HCT116 (cell line): ENCODE measurements around the gene SOX1. TPM values are rescaled to one million over a fixed set of nuclear protein-coding genes. Genes with fewer than 3 reads are reported as not detected.

Source experiments
- ATAC-seq: fragments of 200-7000 bp; cut with Tn5 transposase; 2 replicates; pipeline ENCODE4 v1.9.1; 2020; ENCODE audit warnings: mild to moderate bottlenecking, moderate library complexity
- BruUV-seq: library from RNA; stranded (reverse); fragments of 400-500 nt; replicated peaks from 2 replicates; lab custom pipeline; 2021; lab: Mats Ljungman, UMichigan
- CTCF ChIA-PET: fragments of 300-600 bp; sonication (Branson Sonifier 250); formaldehyde crosslinking; loops from one replicate; lab custom pipeline; 2021; ENCODE audit warnings: antibody characterized with exemption; lab: Charles Lee
- POLR2A ChIA-PET: fragments of 300-600, 350-600 bp; sonication (Branson Sonifier 250); formaldehyde crosslinking; loops from one replicate; lab custom pipeline; 2021; ENCODE audit warnings: antibody characterized with exemption; lab: Charles Lee
- RAD21 ChIA-PET, 2 experiments: fragments of 300-600 bp; sonication (Branson Sonifier 250); formaldehyde crosslinking; loops; one replicate each; lab custom pipeline; 2023; ENCODE audit warnings: low total read pairs in 2 of 2; ENCODE audit not compliant: uncharacterized antibody in 2 of 2, unreplicated experiment in 2 of 2, low non-redundant PET in 1 of 2; lab: Charles Lee
- DNase-seq: peaks from one replicate; pipeline ENCODE4 v3.0.0-alpha.2; 2010; ENCODE audit warnings: low read depth, low spot score
- H2AFZ ChIP-seq: fragments of 200-600 bp; shearing (Covaris generic), sonication (generic); 2 replicates; pipeline ENCODE4 v1.6.1; 2017; ENCODE audit warnings: low read depth, mixed run types, mixed read lengths, antibody characterized with exemption, low read length; ENCODE audit not compliant: poor library complexity, severe bottlenecking
- H3K27ac ChIP-seq: 2 replicates; pipeline ENCODE4 v1.5.1; 2012; ENCODE audit warnings: low read depth, low read length
- H3K27me3 ChIP-seq: fragments of 200-600 bp; sonication (generic); 2 replicates; pipeline ENCODE4 v1.6.1; 2016; ENCODE audit warnings: mixed run types, low read length, mixed read lengths; ENCODE audit not compliant: insufficient read depth
- H3K36me3 ChIP-seq, 2 experiments: fragments of 200-500 bp in 1 of 2; fragments of 200-600 bp in 1 of 2; sonication (Bioruptor generic) in 1 of 2; sonication (generic) in 1 of 2; 2 replicates each; pipeline versions ENCODE4 v1.5.1 to v1.6.1; 2014 to 2016; ENCODE audit warnings: low read length in 2 of 2, inconsistent platforms in 1 of 2, mixed read lengths in 1 of 2, mixed run types in 1 of 2; ENCODE audit not compliant: insufficient read depth in 2 of 2, control insufficient read depth in 1 of 2
- H3K4me1 ChIP-seq, 2 experiments: fragments of 200-600 bp in 1 of 2; sonication (generic) in 1 of 2; 2 replicates each; pipeline versions ENCODE4 v1.5.1 to v1.6.1; 2012 to 2017; ENCODE audit warnings: low read length in 2 of 2, inconsistent platforms in 1 of 2, mild to moderate bottlenecking in 1 of 2, mixed read lengths in 1 of 2, mixed run types in 1 of 2, moderate library complexity in 1 of 2; ENCODE audit not compliant: insufficient read depth in 2 of 2, control insufficient read depth in 1 of 2
- H3K4me2 ChIP-seq: fragments of 200-600 bp; sonication (generic); 2 replicates; pipeline ENCODE4 v1.6.1; 2017; ENCODE audit warnings: mixed run types, low read length, mixed read lengths
- H3K4me3 ChIP-seq, 2 experiments: fragments of 200-600 bp in 1 of 2; sonication (generic) in 1 of 2; replicated peaks in 1 of 2; 2 replicates each; pipeline ENCODE4 v1.5.1; 2011 to 2016; ENCODE audit warnings: low read length in 2 of 2, control low read depth in 1 of 2, low read depth in 1 of 2, mild to moderate bottlenecking in 1 of 2, mixed read lengths in 1 of 2, mixed run types in 1 of 2
- H3K79me2 ChIP-seq: fragments of 200-600 bp; sonication (generic); 2 replicates; pipeline ENCODE4 v1.6.1; 2017; ENCODE audit warnings: mild to moderate bottlenecking, mixed run types, low read length, moderate library complexity, mixed read lengths; ENCODE audit not compliant: insufficient read depth
- H3K9ac ChIP-seq: fragments of 200-600 bp; sonication (generic); 2 replicates; pipeline ENCODE4 v1.6.1; 2016; ENCODE audit warnings: low read length, mixed read lengths
- H3K9me2 ChIP-seq: fragments of 200-600 bp; sonication (generic), shearing (Covaris generic); 2 replicates; pipeline ENCODE4 v1.6.1; 2017; ENCODE audit warnings: mixed run types, mild to moderate bottlenecking, moderate library complexity; ENCODE audit not compliant: insufficient read depth
- H3K9me3 ChIP-seq, 2 experiments: fragments of 200-500 bp in 1 of 2; fragments of 200-600 bp in 1 of 2; sonication (Bioruptor generic) in 1 of 2; sonication (generic) in 1 of 2; 2 replicates each; pipeline ENCODE4 v1.6.1; 2014 to 2017; ENCODE audit warnings: low read length in 2 of 2, mixed read lengths in 2 of 2, inconsistent platforms in 1 of 2, low read depth in 1 of 2, mild to moderate bottlenecking in 1 of 2, mixed run types in 1 of 2, moderate library complexity in 1 of 2; ENCODE audit not compliant: control insufficient read depth in 1 of 2, insufficient read depth in 1 of 2
- H4K20me1 ChIP-seq: fragments of 200-600 bp; sonication (generic), shearing (Covaris generic); 2 replicates; pipeline ENCODE4 v1.6.1; 2017; ENCODE audit warnings: mixed run types, mild to moderate bottlenecking, moderate library complexity; ENCODE audit not compliant: insufficient read depth
- ATF3 ChIP-seq: IDR thresholded peaks from 2 replicates; pipeline ENCODE4 v1.6.1; 2012
- CBX3 ChIP-seq: IDR thresholded peaks from 2 replicates; pipeline ENCODE4 v1.6.1; 2012; ENCODE audit warnings: low read depth
- CTCF ChIP-seq, 3 experiments: fragments of 200-600 bp in 1 of 3; sonication (generic) in 1 of 3; IDR thresholded peaks in 2 of 3; conservative IDR thresholded peaks in 1 of 3; 2 replicates each; pipeline ENCODE4 v1.5.1; 2012 to 2017; ENCODE audit warnings: low read depth in 2 of 3, low read length in 2 of 3, antibody characterized with exemption in 1 of 3, borderline replicate concordance in 1 of 3, control low read depth in 1 of 3, mild to moderate bottlenecking in 1 of 3, mixed read lengths in 1 of 3, mixed run types in 1 of 3, moderate library complexity in 1 of 3; ENCODE audit not compliant: insufficient read depth in 1 of 3
- ELF1 ChIP-seq: IDR thresholded peaks from 2 replicates; pipeline ENCODE4 v1.6.1; 2012; ENCODE audit warnings: low read depth, borderline replicate concordance
- EZH2 ChIP-seq: fragments of 200-600 bp; sonication (generic); IDR thresholded peaks from 2 replicates; pipeline ENCODE4 v1.6.1; 2017; ENCODE audit warnings: antibody characterized with exemption, mixed run types
- EZH2phosphoT487 ChIP-seq: fragments of 200-600 bp; IDR thresholded peaks from 2 replicates; pipeline ENCODE4 v1.6.1; 2018; ENCODE audit warnings: antibody characterized with exemption, borderline replicate concordance
- MAX ChIP-seq: IDR thresholded peaks from 2 replicates; pipeline ENCODE4 v1.6.1; 2012
- POLR2A ChIP-seq: IDR thresholded peaks from 2 replicates; pipeline ENCODE4 v1.7.0; 2011; ENCODE audit warnings: borderline replicate concordance; ENCODE audit not compliant: insufficient read depth, insufficient read length; ENCODE audit errors: extremely low read depth
- POLR2AphosphoS5 ChIP-seq: IDR thresholded peaks from 2 replicates; pipeline ENCODE4 v1.6.1; 2011; ENCODE audit warnings: mild to moderate bottlenecking, low read depth, low read length, moderate library complexity
- RAD21 ChIP-seq: IDR thresholded peaks from 2 replicates; pipeline ENCODE4 v1.6.1; 2012; ENCODE audit warnings: low read depth, mild to moderate bottlenecking
- REST ChIP-seq: IDR thresholded peaks from 2 replicates; pipeline ENCODE4 v1.6.1; 2012; ENCODE audit warnings: low read depth
- SIN3A ChIP-seq: IDR thresholded peaks from 2 replicates; pipeline ENCODE4 v1.6.1; 2012; ENCODE audit warnings: low read depth
- TCF7L2 ChIP-seq: IDR thresholded peaks from 2 replicates; pipeline ENCODE4 v1.7.0; 2011; ENCODE audit warnings: borderline replicate concordance, inconsistent platforms; ENCODE audit not compliant: insufficient read depth, insufficient read length; ENCODE audit errors: extremely low read depth
- YY1 ChIP-seq: IDR thresholded peaks from 2 replicates; pipeline ENCODE4 v1.6.1; 2011; ENCODE audit warnings: low read length, low read depth, moderate library complexity, mild to moderate bottlenecking; ENCODE audit not compliant: insufficient replicate concordance; ENCODE audit errors: extremely low read depth
- ZBTB33 ChIP-seq: IDR thresholded peaks from 2 replicates; pipeline ENCODE4 v1.6.1; 2011; ENCODE audit warnings: mild to moderate bottlenecking, low read length, moderate library complexity; ENCODE audit not compliant: insufficient replicate concordance; ENCODE audit errors: extremely low read depth
- ZFX ChIP-seq: fragments of 450-650 bp; IDR thresholded peaks from 2 replicates; pipeline ENCODE4 v1.6.1; 2017
- ZNF274 ChIP-seq: fragments of 200-500 bp; sonication (Bioruptor generic); IDR thresholded peaks from 2 replicates; pipeline ENCODE4 v1.6.1; 2014; ENCODE audit warnings: mild to moderate bottlenecking, low read depth, low read length, inconsistent platforms
- intact Hi-C: fragments of 100-400 bp; cut with micrococcal nuclease; formaldehyde crosslinking; loops from 2 replicates; pipeline ENCODE4 v1.10.0; 2022
- total RNA-seq: library from RNA; stranded (reverse); gene quantifications from one replicate; pipeline ENCODE4 v1.2.1, GENCODE V29; 2021; ENCODE audit not compliant: unreplicated experiment

SOX1 gene
- total RNA-seq, 1 experiment from 2014 or later, result not detected

- H3K4me1 ChIP-seq, result no peaks in the 10 kb centered on the region
- intact Hi-C loops, result no loop called here
- DNase-seq (no peak), ATAC-seq (no peak)
- ChIA-PET POLR2A (no interaction called here), CTCF (no interaction called here), RAD21 (no interaction called here)
- TF ChIP-seq ZNF274 (no peak), MAX (no peak), ELF1 (no peak), ZFX (no peak), RAD21 (no peak), REST (no peak), CTCF (IDR thresholded peaks at IDR 0.05 in 2 of 3, conservative IDR thresholded peaks at IDR 0.05 in 1 of 3; ENCODE audit: borderline replicate concordance in 1 of 3, insufficient read depth in 1 of 3, low read depth in 2 of 3, low read length in 2 of 3) (no peak), SIN3A (no peak), ATF3 (no peak), POLR2AphosphoS5 (no peak), POLR2A (no peak), TCF7L2 (no peak), EZH2phosphoT487 (no peak), EZH2 (no peak), ZBTB33 (no peak), YY1 (no peak), CBX3 (no peak)
- 0 out of 2 replicates have a peak, but pooled peaks cover 9% of the 10 kb centered on the region for H3K27me3 ChIP-seq
- H3K4me3 ChIP-seq, result no peak overlapping the region
- no peaks in the 10 kb centered on the region for H3K9me2 ChIP-seq
- H3K9me3 ChIP-seq, result no peaks in the 10 kb centered on the region
- no peaks in the 10 kb centered on the region for H3K36me3 ChIP-seq
- H2AFZ ChIP-seq, result no peak overlapping the region
- H3K27ac ChIP-seq, result no peak overlapping the region
- H3K4me2 ChIP-seq, result no peak overlapping the region
- no peaks in the 10 kb centered on the region for H3K79me2 ChIP-seq
- BruUV-seq, result no TSS peak
- H4K20me1 ChIP-seq, result no peaks in the 10 kb centered on the region
- no peak overlapping the region for H3K9ac ChIP-seq
Observed at GRCh38 chr13:112057736-112058518, 9.0 kb upstream of the SOX1 start.
